Stimulated activated CD4-positive, alpha-beta T cell treated with anti-CD3 and anti-CD28 coated beads, Interleukin-15, amount 100 ng/mL, for 48 hours (primary cell): ENCODE measurements around the gene SELENBP1.

Experiments used
- DNase-seq, 2 donors: peaks; one replicate each; pipeline ENCODE4 v3.0.0-alpha.2; 2020; ENCODE audit warnings: low read depth in 2 of 2

The SELENBP1 gene

GRCh38 chr1:151343587-151343986, 28.9 kb downstream of the SELENBP1 start:
- no peak for DNase-seq

DNA sequence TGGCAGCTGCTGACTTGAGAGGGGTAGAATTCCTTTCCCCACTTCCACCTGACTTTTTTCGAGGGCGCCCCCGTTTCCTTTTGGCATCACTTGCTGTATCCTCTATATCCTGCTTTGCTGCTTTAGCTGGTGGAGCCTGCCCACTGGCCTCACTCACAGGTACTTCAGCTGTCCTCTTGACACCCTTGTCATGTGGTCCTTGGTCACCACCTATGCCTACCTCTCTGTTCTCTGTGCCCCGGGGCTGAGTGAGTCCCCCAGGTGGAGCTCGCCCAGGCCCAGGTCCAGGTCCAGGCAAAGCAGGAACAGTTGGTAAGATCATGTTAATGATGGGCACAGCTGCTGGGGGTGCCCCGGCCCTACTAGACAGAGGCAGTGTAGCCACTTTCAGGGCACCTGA, 29.9 kb downstream of the SELENBP1 start:
- no peak for DNase-seq

DNA sequence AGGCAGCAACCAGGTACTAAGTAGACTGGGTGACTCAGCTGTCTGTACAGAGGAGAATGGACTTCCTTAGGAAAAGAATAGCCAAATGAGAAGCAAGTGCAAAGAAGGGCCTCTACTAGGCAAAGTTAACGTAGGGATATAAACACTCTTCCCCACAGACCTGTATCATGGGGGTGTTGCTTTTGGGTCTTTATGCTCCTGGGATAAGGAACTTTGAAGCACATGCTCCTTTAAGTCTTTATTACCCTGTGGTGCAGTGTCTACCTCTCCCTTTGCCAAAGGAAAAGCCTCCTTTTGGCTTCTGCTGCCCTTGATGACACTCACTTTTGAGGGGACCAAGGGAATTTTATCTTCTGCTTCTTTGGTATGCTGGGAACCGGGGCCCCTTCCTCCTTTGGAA, 30.5 kb downstream of the SELENBP1 start:
- DNase-seq = no peak

GRCh38 chr1:151340870-151341754, 31.4 kb downstream of the SELENBP1 start:
- peak; percentile 31 to 40 for DNase-seq

DNA sequence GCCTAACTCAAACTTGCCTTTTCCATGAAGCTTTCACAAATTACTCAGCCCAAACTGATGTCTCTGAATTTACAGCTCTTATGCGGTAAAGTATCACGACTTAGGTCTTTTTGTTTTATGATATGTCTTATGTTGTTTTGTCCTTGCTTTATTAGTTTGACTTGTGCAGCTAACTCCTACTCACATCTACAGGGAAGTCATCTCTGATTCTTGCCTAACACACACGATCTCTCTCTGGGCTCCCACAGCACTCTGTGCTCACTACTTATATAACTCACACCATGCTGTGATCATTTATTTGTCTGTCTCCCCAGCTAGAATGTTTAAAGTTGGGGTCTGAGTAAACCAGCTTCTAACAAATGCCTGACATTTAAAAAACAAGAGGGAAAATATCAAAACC, 35.9 kb downstream of the SELENBP1 start:
- no peak for DNase-seq

- no peak for DNase-seq
Measured at GRCh38 chr1:151334822-151335221, 37.7 kb downstream of the SELENBP1 start.

- no peak for DNase-seq
Measured at GRCh38 chr1:151327903-151328674, 44.4 kb downstream of the SELENBP1 start.

GRCh38 chr1:151327223-151327902, 45.1 kb downstream of the SELENBP1 start, which contains the start of gene PI4KB:
PI4KB (minus strand) TSS chr1:151327416; CDS start chr1:151316481, 10,935 bp downstream.
- DNase-seq = peak; percentile 79 to 90

- DNase-seq = peak; percentile 31 to 50
Measured at GRCh38 chr1:151326619-151327222, 45.8 kb downstream of the SELENBP1 start.

DNA sequence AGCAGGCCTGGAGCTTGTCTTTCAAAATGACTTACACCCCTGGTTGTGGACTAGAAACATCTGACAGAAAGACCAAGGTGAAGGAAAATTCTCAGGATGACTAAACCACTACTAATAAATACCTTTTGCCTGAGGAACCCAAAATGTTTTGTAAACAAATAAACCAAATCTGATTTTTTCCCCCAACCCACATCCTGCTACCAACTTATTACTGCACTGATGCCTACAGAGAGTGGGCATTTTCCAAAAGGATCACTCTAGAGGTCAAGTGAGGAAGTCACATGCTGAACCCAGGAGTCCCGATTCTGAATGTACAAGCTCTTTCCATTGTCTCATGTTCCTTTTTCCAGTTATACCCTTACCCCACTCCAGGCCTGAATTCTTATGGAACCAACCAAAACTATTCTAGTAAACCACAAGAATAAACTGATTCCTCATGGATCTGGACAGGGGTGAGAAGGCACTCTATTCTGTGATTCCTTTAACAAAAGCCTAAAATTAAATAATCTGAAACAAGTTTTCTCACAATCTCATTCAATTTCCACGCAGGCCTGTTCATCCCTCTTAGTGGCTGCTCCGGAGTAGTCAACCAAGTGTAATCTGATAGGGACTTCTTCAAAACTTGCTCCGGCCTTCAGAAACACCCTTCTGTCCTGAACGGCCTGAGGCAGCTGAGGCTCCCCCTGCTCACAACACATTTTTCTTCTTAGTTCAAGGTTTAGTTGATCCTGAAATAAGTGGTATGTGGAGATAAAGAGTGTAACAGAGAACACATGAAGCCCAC, 46.7 kb downstream of the SELENBP1 start:
- no peak for DNase-seq

GRCh38 chr1:151325231-151325630, 47.3 kb downstream of the SELENBP1 start:
- DNase-seq = no peak

- no peak for DNase-seq
Measured at GRCh38 chr1:151324390-151324930, 48.0 kb downstream of the SELENBP1 start.

GRCh38 chr1:151318975-151319374, 53.5 kb downstream of the SELENBP1 start:
- DNase-seq = no peak

- no peak for DNase-seq
Measured at GRCh38 chr1:151315565-151316235, 56.8 kb downstream of the SELENBP1 start.
